Sigmoid colon (tissue), 4 donors: ENCODE results near the gene DPF3.

ENCODE experiments used
- POLR2AphosphoS5 ChIP-seq, 4 donors: sonication (generic); formaldehyde crosslinking; IDR thresholded peaks; one replicate each; pipeline ENCODE4 v1.6.1; 2017; ENCODE audit warnings: antibody characterized with exemption in 4 of 4
- TF ChIP-seq, protein P1 (sequence below), 4 experiments: fragments of 450-650 bp in 3 of 4; fragments of 200-600 bp in 1 of 4; IDR thresholded peaks; one replicate each; pipeline ENCODE4 v1.5.1; 2016 to 2019; ENCODE audit warnings: antibody characterized with exemption in 4 of 4, mild to moderate bottlenecking in 3 of 4, moderate library complexity in 2 of 4

DNA sequence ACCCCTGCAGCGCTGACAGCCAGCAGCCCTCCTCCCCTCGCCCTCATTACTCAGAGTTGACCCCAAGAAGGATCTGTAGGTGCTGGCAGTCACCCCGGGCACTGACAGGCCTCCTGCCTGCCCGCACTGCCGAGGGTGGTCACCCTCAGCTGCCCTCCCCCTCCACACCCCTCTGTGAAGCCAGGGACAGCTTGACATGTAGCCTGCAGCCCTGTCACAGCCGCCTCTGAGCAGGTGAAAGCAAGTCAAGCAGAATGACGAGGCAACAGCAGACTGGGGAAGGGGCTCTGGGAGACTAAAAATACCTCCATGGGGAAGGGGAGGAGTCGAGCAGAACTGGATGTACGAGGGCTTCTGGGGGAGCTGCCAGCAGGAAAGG is 178.1 kb downstream of the DPF3 start:
- TF ChIP-seq, protein P1, sequence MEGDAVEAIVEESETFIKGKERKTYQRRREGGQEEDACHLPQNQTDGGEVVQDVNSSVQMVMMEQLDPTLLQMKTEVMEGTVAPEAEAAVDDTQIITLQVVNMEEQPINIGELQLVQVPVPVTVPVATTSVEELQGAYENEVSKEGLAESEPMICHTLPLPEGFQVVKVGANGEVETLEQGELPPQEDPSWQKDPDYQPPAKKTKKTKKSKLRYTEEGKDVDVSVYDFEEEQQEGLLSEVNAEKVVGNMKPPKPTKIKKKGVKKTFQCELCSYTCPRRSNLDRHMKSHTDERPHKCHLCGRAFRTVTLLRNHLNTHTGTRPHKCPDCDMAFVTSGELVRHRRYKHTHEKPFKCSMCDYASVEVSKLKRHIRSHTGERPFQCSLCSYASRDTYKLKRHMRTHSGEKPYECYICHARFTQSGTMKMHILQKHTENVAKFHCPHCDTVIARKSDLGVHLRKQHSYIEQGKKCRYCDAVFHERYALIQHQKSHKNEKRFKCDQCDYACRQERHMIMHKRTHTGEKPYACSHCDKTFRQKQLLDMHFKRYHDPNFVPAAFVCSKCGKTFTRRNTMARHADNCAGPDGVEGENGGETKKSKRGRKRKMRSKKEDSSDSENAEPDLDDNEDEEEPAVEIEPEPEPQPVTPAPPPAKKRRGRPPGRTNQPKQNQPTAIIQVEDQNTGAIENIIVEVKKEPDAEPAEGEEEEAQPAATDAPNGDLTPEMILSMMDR (IDR thresholded peaks at IDR 0.05) = no peak
- no peak for TF ChIP-seq POLR2AphosphoS5 (IDR thresholded peaks at IDR 0.05)
